Measurements from ENCODE around the gene ADAM12. TPM values are rescaled to one million over a fixed set of nuclear protein-coding genes. Genes with fewer than 3 reads are reported as not detected.

Gene ADAM12
- total and polyA plus RNA-seq, 8 donors: 0.03 to 3.7 (median 0.15) TPM

DNA sequence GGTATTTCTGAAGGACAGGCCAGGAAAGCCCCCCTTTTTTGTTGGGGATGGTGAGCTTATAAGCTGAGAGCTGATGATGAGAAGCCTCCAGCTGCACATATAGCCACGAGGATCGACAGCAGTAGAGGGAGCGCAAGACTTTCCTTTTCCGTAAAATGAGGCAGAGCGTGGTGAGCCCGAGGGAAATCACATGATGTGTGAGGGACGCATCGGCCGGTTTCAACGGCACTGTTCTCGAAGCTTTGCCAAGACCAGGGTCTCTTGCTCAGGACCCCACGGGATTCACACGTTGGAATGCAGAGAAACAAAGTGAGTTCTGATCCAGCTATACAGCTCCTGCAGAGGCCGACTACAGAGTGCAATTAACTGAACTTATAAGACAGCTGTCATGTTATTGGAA lies 55.7 kb downstream of the ADAM12 start:
- no peak overlapping the region for H3K27ac ChIP-seq
- H3K4me1 ChIP-seq: no peaks in the 10 kb centered on the region
- intact Hi-C loops (cut with DNase I): no loop called here
- FAIRE-seq (no peak), ATAC-seq (no peak), DNase-seq (no peak)
- no peaks in the 10 kb centered on the region for H3K27me3 ChIP-seq
- no peaks in the 10 kb centered on the region for H3K9me3 ChIP-seq
- H3K36me3 ChIP-seq: no peaks in the 10 kb centered on the region
- 74 to 81% methylated on average over 14 of the region's 14 CpGs for WGBS, 2 donors
- H3K4me3 ChIP-seq: no peak overlapping the region
- TF ChIP-seq CTCF (IDR thresholded peaks at IDR 0.05): no peak

GRCh38 chr10:126331101-126331500 lies 57.2 kb downstream of the ADAM12 start:
- FAIRE-seq (no peak), ATAC-seq (no peak), DNase-seq (no peak)
- TF ChIP-seq CTCF (IDR thresholded peaks at IDR 0.05): no peak
- Histone ChIP-seq H3K4me3 (no peak overlapping the region), H3K36me3 (no peaks in the 10 kb centered on the region), H3K4me1 (no peaks in the 10 kb centered on the region), H3K27ac (no peak overlapping the region), H3K9me3 (no peaks in the 10 kb centered on the region), H3K27me3 (no peaks in the 10 kb centered on the region)
- 70 to 81% methylated on average over 3 of the region's 3 CpGs for WGBS, 2 donors
- intact Hi-C loops (cut with DNase I): no loop called here

DNA sequence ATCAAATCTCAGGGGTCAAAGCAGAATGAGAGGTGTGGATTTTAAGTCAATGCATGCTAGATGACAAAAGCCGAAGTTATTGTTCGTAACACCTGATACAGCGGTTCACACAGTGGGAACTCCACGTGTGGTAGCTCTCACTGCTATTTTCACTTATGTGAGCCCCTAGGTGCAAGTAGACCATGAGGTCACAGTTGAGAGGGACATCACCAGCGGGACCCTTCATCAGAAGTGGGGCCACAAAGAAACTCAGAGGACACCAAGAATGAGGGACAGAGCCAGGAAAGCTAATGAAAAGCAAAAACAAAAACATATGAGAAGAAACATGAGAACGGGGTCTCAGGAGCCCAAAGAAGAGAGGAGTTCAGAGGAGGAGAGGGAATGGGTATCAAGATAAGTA lies 63.5 kb downstream of the ADAM12 start:
- H3K36me3 ChIP-seq: no peaks in the 10 kb centered on the region
- H3K27me3 ChIP-seq: no peaks in the 10 kb centered on the region
- ATAC-seq (no peak), FAIRE-seq (no peak), DNase-seq (no peak)
- 70 to 83% methylated on average over 6 of the region's 6 CpGs for WGBS, 2 donors
- intact Hi-C loops (cut with DNase I): no loop called here
- no peak overlapping the region for H3K27ac ChIP-seq
- TF ChIP-seq CTCF (IDR thresholded peaks at IDR 0.05): no peak
- H3K9me3 ChIP-seq: no peaks in the 10 kb centered on the region
- no peak overlapping the region for H3K4me3 ChIP-seq
- no peaks in the 10 kb centered on the region for H3K4me1 ChIP-seq

DNA sequence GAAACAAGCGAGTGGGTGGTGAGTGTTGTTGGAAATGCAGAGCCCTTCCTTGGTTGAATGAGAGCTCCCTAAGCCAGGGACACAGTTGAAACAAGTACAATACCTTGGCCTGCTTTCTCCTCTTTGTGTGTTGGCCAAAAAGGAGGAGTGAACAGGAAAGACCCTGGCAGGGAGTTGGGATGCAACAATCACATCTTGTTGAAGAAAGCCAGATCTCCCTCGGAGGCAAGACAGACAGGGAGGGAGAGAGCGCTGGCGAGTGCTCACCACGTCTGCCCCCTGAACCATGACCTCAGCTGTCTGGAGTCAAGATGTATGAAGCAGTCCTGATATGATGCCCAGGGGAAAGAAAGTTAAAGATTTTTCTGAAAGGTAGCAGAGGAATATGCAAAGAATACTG lies 66.8 kb downstream of the ADAM12 start:
- no peak for DNase-seq
- Histone ChIP-seq H3K4me3 (no peak overlapping the region), H3K27ac (no peak overlapping the region), H3K9me3 (no peaks in the 10 kb centered on the region), H3K27me3 (no peaks in the 10 kb centered on the region), H3K36me3 (no peaks in the 10 kb centered on the region), H3K4me1 (no peaks in the 10 kb centered on the region)
- 71 to 73% methylated on average over 5 of the region's 5 CpGs for WGBS, 2 donors
- intact Hi-C loops (cut with DNase I): no loop called here
- TF ChIP-seq CTCF (IDR thresholded peaks at IDR 0.05): no peak
- ATAC-seq: no peak
- no peak for FAIRE-seq

GRCh38 chr10:126317751-126318150 lies 70.5 kb downstream of the ADAM12 start:
- no peak for TF ChIP-seq CTCF (IDR thresholded peaks at IDR 0.05)
- Histone ChIP-seq H3K36me3 (no peaks in the 10 kb centered on the region), H3K27me3 (no peaks in the 10 kb centered on the region), H3K27ac (no peak overlapping the region), H3K4me3 (no peak overlapping the region), H3K9me3 (no peaks in the 10 kb centered on the region), H3K4me1 (no peaks in the 10 kb centered on the region)
- 64 to 85% methylated on average over 3 of the region's 3 CpGs for WGBS, 2 donors
- ATAC-seq: no peak
- DNase-seq: no peak
- no peak for FAIRE-seq
- intact Hi-C loops (cut with DNase I): no loop called here
